BLaER1 treated with 17β-estradiol and CSF1 and Interleukin-3, amounts not matched to agents 10 nM and 100 nM (cell line): ENCODE data around the gene DSC2.

Experiments used
- H3K27ac ChIP-seq, 11 experiments: shearing (Covaris generic); formaldehyde crosslinking; 2 replicates each; pipeline ENCODE4 v1.8.1; 2022
- H3K27me3 ChIP-seq, 11 experiments: shearing (Covaris generic); formaldehyde crosslinking; 2 replicates each; pipeline ENCODE4 v1.8.1; 2022
- H3K36me3 ChIP-seq, 11 experiments: shearing (Covaris generic); formaldehyde crosslinking; 2 replicates each; pipeline ENCODE4 v1.8.1; 2022
- H3K4me1 ChIP-seq, 10 experiments: shearing (Covaris generic); formaldehyde crosslinking; 2 replicates each; pipeline ENCODE4 v1.8.1; 2022
- H3K4me2 ChIP-seq, 11 experiments: shearing (Covaris generic); formaldehyde crosslinking; 2 replicates each; pipeline ENCODE4 v1.8.1; 2022
- H3K4me3 ChIP-seq, 10 experiments: shearing (Covaris generic); formaldehyde crosslinking; 2 replicates each; pipeline ENCODE4 v1.8.1; 2022
- H3K9ac ChIP-seq, 11 experiments: shearing (Covaris generic); formaldehyde crosslinking; 2 replicates each; pipeline ENCODE4 v1.8.1; 2022
- H3K9me3 ChIP-seq, 11 experiments: shearing (Covaris generic); formaldehyde crosslinking; replicated peaks in 1 of 11; 2 replicates each; pipeline ENCODE4 v1.8.1; 2022
- H4K20me1 ChIP-seq, 11 experiments: shearing (Covaris generic); formaldehyde crosslinking; 2 replicates each; pipeline ENCODE4 v1.8.1; 2022
- Cebpa-rat ChIP-seq, 11 experiments: shearing (Covaris generic); IDR thresholded peaks; 2 replicates each; pipeline ENCODE4 v1.8.1; 2022

DSC2 gene

DNA sequence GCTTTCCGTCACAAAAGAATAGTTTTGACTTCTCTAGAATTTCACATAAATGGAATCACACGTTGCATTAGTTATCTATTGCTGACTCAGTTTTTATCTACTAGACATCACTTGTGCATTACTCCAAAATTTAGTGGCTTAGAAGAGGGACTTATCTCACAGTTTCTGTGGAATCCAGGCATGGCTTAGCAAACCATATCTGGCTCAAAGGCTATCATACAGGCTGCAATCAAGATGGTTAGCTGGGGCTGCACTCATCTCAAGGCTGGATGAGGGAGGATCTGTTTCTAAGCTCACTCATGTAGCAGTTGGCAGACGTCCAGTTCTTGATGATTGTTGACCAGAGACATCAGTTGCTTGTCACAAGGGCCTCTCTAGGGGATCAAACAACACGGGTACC, 53.0 kb downstream of the DSC2 start:
- no peak overlapping the region for H3K27ac ChIP-seq
- no peak overlapping the region for H3K9ac ChIP-seq
- H3K4me1 ChIP-seq, result no peaks in the 10 kb centered on the region
- no peaks in the 10 kb centered on the region for H3K27me3 ChIP-seq
- H3K4me2 ChIP-seq, result no peak overlapping the region
- H3K4me3 ChIP-seq, result no peak overlapping the region
- no peaks in the 10 kb centered on the region for H3K36me3 ChIP-seq
- no peak for TF ChIP-seq Cebpa-rat (IDR thresholded peaks at IDR 0.05)
- no peaks in the 10 kb centered on the region for H4K20me1 ChIP-seq
- H3K9me3 ChIP-seq, result peaks cover 0 to 2% (median 0%) of the 10 kb centered on the region in 11 experiments; a peak in 1 of 22 replicates

- no peak for TF ChIP-seq Cebpa-rat (IDR thresholded peaks at IDR 0.05)
- H3K27ac ChIP-seq, result no peak overlapping the region
- no peak overlapping the region for H3K4me2 ChIP-seq
- no peaks in the 10 kb centered on the region for H4K20me1 ChIP-seq
- no peaks in the 10 kb centered on the region for H3K4me1 ChIP-seq
- no peak overlapping the region for H3K4me3 ChIP-seq
- H3K9me3 ChIP-seq, result peaks cover 1 to 11% (median 7%) of the 10 kb centered on the region in 11 experiments; a peak in 17 of 22 replicates
- H3K36me3 ChIP-seq, result no peaks in the 10 kb centered on the region
- H3K27me3 ChIP-seq, result no peaks in the 10 kb centered on the region
- H3K9ac ChIP-seq, result no peak overlapping the region
Observed at GRCh38 chr18:31048216-31048615, 54.0 kb downstream of the DSC2 start.

- Histone ChIP-seq H3K9me3 (peaks cover 14 to 24% (median 20%) of the 10 kb centered on the region in 11 experiments), H3K4me3 (no peak overlapping the region), H3K4me2 (no peak overlapping the region), H3K27me3 (no peaks in the 10 kb centered on the region), H3K27ac (no peak overlapping the region), H3K9ac (no peak overlapping the region), H3K36me3 (no peaks in the 10 kb centered on the region), H4K20me1 (no peaks in the 10 kb centered on the region), H3K4me1 (no peaks in the 10 kb centered on the region)
- TF ChIP-seq Cebpa-rat (IDR thresholded peaks at IDR 0.05), result no peak
Observed at GRCh38 chr18:31046916-31047315, 55.3 kb downstream of the DSC2 start.

DNA sequence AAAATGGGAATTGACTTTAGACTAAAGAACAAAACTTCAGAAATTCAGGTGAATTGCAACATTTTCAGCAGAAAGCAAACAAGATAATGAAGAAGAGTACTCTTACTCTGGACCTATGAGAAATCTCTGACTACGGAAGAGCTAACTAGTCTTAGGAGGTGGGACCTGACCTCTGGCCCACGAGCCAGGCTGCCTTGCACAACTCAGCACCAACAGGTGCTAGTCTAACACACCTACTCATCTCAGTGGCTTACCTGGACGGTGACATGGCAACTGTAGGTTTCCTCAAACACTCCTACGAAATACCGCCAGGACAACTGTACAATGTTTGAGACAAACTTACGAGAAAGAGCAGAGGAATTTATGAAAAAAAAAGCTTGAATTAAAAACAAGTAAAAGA, 56.6 kb downstream of the DSC2 start:
- Histone ChIP-seq H3K27me3 (no peaks in the 10 kb centered on the region), H3K27ac (no peak overlapping the region), H3K4me1 (no peaks in the 10 kb centered on the region), H3K9ac (no peak overlapping the region), H3K36me3 (no peaks in the 10 kb centered on the region), H3K9me3 (peaks cover 25 to 36% (median 32%) of the 10 kb centered on the region in 11 experiments), H4K20me1 (no peaks in the 10 kb centered on the region), H3K4me2 (no peak overlapping the region), H3K4me3 (no peak overlapping the region)
- no peak for TF ChIP-seq Cebpa-rat (IDR thresholded peaks at IDR 0.05)

GRCh38 chr18:31044926-31045325, 57.3 kb downstream of the DSC2 start:
- no peak for TF ChIP-seq Cebpa-rat (IDR thresholded peaks at IDR 0.05)
- Histone ChIP-seq H3K4me1 (no peaks in the 10 kb centered on the region), H3K4me3 (no peak overlapping the region), H3K27me3 (no peaks in the 10 kb centered on the region), H3K9me3 (peaks cover 25 to 36% (median 32%) of the 10 kb centered on the region in 11 experiments), H3K36me3 (no peaks in the 10 kb centered on the region), H4K20me1 (no peaks in the 10 kb centered on the region), H3K27ac (no peak overlapping the region), H3K4me2 (no peak overlapping the region), H3K9ac (no peak overlapping the region)

- H3K4me2 ChIP-seq, result no peak overlapping the region
- no peak overlapping the region for H3K4me3 ChIP-seq
- no peaks in the 10 kb centered on the region for H4K20me1 ChIP-seq
- no peak overlapping the region for H3K9ac ChIP-seq
- H3K27ac ChIP-seq, result no peak overlapping the region
- no peak for TF ChIP-seq Cebpa-rat (IDR thresholded peaks at IDR 0.05)
- H3K9me3 ChIP-seq, result peaks cover 25 to 36% (median 32%) of the 10 kb centered on the region in 11 experiments
- no peaks in the 10 kb centered on the region for H3K36me3 ChIP-seq
- no peaks in the 10 kb centered on the region for H3K27me3 ChIP-seq
- H3K4me1 ChIP-seq, result no peaks in the 10 kb centered on the region
Observed at GRCh38 chr18:31043709-31044108, 58.5 kb downstream of the DSC2 start.

- Histone ChIP-seq H3K4me3 (no peak within 1 kb of the TSS; a peak in 1 of 20 replicates), H4K20me1 (no peaks in the 10 kb centered on the region), H3K27me3 (no peaks in the 10 kb centered on the region), H3K9me3 (peaks cover 25 to 36% (median 32%) of the 10 kb centered on the region in 11 experiments), H3K4me2 (no peak within 1 kb of the TSS), H3K4me1 (no peaks in the 10 kb centered on the region), H3K36me3 (no peaks in the 10 kb centered on the region), H3K27ac (no peak within 1 kb of the TSS), H3K9ac (no peak within 1 kb of the TSS)
- TF ChIP-seq Cebpa-rat (IDR thresholded peaks at IDR 0.05), result no peak
Observed at GRCh38 chr18:31042406-31043181, 59.6 kb downstream of the DSC2 start, which contains the start of gene DSC3. TSS of gene DSC3 (minus strand) at chr18:31042742. CDS start at chr18:31042660, 82 bp downstream.

GRCh38 chr18:31042084-31042405, 60.2 kb downstream of the DSC2 start:
- H4K20me1 ChIP-seq, result no peaks in the 10 kb centered on the region
- H3K4me1 ChIP-seq, result no peaks in the 10 kb centered on the region
- no peak overlapping the region for H3K4me2 ChIP-seq
- no peak overlapping the region for H3K9ac ChIP-seq
- H3K36me3 ChIP-seq, result no peaks in the 10 kb centered on the region
- H3K9me3 ChIP-seq, result peaks cover 25 to 36% (median 32%) of the 10 kb centered on the region in 11 experiments
- H3K27me3 ChIP-seq, result no peaks in the 10 kb centered on the region
- H3K4me3 ChIP-seq, result no peak overlapping the region; a peak in 1 of 20 replicates
- no peak for TF ChIP-seq Cebpa-rat (IDR thresholded peaks at IDR 0.05)
- H3K27ac ChIP-seq, result no peak overlapping the region

DNA sequence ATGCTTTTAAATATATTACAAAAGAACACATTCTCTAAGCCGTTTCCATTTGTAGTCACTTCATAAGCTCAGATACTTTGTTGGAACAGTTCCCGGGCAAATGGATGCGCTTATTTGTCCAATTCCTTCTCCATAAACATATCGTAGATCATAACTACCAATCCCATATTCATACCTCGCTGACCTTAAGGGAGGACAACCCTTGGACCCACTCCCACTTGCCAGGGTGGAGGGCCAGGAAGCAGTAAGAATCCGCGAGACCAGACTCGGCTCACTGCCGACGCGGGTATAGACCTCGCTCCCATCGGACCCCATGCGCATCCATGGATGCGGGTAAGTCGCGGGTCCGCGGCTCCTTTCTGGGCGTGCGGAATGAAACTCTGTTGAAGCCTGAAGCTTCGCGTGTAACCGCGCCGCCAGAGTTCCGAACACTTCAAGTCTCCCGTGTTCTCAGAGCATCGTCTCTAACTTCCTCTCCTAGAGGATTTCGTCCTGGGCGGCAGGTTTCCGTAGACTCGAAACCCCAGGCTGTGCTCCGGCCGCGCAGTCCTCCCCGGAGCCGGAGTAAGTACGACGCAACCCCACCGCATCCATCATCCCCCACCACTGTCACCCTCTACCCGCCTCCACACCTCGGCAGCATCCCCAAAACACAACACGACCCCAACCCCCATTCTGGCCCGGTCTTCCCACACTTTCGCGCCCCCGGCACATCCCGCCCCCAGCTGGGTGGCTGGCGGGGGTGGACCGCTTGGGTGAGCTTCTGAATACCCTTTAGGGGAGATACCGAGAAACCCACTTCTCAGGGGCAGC, 60.7 kb downstream of the DSC2 start:
- no peak overlapping the region; a peak in 1 of 20 replicates for H3K4me3 ChIP-seq
- no peaks in the 10 kb centered on the region for H3K27me3 ChIP-seq
- no peak for TF ChIP-seq Cebpa-rat (IDR thresholded peaks at IDR 0.05)
- H3K27ac ChIP-seq, result no peak overlapping the region
- H3K4me2 ChIP-seq, result no peak overlapping the region
- no peak overlapping the region for H3K9ac ChIP-seq
- peaks cover 25 to 36% (median 32%) of the 10 kb centered on the region in 11 experiments for H3K9me3 ChIP-seq
- H3K4me1 ChIP-seq, result peaks cover 0 to 4% (median 0%) of the 10 kb centered on the region in 10 experiments; a peak in 3 of 20 replicates
- no peaks in the 10 kb centered on the region for H3K36me3 ChIP-seq
- H4K20me1 ChIP-seq, result no peaks in the 10 kb centered on the region
